Parathyroid adenoma (tissue), 2 donors: Measurements from ENCODE around the gene SLC28A1.
"Not testable (repeated sequence)": the region's sequence is repeated elsewhere in the genome, so short reads cannot be mapped to it uniquely, and the experiment has no call there.

ENCODE experiments used
- H2AFZ ChIP-seq: fragments of 300-600 bp; sonication (generic); one replicate; pipeline ENCODE4 v1.7.0; 2017; ENCODE audit warnings: antibody characterized with exemption, mild to moderate bottlenecking
- H3K27ac ChIP-seq: fragments of 300-600 bp; sonication (generic); one replicate; pipeline ENCODE4 v1.7.0; 2017
- H3K27me3 ChIP-seq: fragments of 300-600 bp; sonication (generic); one replicate; pipeline ENCODE4 v1.7.0; 2017; ENCODE audit warnings: low read length; ENCODE audit not compliant: control insufficient read depth, insufficient read depth
- H3K36me3 ChIP-seq: fragments of 300-600 bp; sonication (generic); one replicate; pipeline ENCODE4 v1.7.0; 2017; ENCODE audit warnings: low read length; ENCODE audit not compliant: control insufficient read depth, insufficient read depth
- H3K4me1 ChIP-seq: fragments of 300-600 bp; sonication (generic); one replicate; pipeline ENCODE4 v1.7.0; 2017; ENCODE audit warnings: control low read depth
- H3K4me2 ChIP-seq: fragments of 300-600 bp; sonication (generic); one replicate; pipeline ENCODE4 v1.7.0; 2017; ENCODE audit warnings: low read length
- H3K4me3 ChIP-seq: fragments of 300-600 bp; sonication (generic); one replicate; pipeline ENCODE4 v1.7.0; 2017; ENCODE audit warnings: low read depth, low read length
- H3K79me2 ChIP-seq: fragments of 300-600 bp; sonication (generic); one replicate; pipeline ENCODE4 v1.7.0; 2017; ENCODE audit warnings: control low read depth
- H3K9ac ChIP-seq: fragments of 300-600 bp; sonication (generic); one replicate; pipeline ENCODE4 v1.7.0; 2017; ENCODE audit warnings: mild to moderate bottlenecking
- H3K9me3 ChIP-seq: fragments of 300-600 bp; sonication (generic); one replicate; pipeline ENCODE4 v1.7.0; 2017; ENCODE audit warnings: low read length; ENCODE audit not compliant: control insufficient read depth
- CTCF ChIP-seq: fragments of 300-600 bp; sonication (generic); IDR thresholded peaks from one replicate; pipeline ENCODE4 v1.7.0; 2017; ENCODE audit warnings: antibody characterized with exemption, mild to moderate bottlenecking
- donor health status: primary hyperparathyroidism.

SLC28A1 gene

DNA sequence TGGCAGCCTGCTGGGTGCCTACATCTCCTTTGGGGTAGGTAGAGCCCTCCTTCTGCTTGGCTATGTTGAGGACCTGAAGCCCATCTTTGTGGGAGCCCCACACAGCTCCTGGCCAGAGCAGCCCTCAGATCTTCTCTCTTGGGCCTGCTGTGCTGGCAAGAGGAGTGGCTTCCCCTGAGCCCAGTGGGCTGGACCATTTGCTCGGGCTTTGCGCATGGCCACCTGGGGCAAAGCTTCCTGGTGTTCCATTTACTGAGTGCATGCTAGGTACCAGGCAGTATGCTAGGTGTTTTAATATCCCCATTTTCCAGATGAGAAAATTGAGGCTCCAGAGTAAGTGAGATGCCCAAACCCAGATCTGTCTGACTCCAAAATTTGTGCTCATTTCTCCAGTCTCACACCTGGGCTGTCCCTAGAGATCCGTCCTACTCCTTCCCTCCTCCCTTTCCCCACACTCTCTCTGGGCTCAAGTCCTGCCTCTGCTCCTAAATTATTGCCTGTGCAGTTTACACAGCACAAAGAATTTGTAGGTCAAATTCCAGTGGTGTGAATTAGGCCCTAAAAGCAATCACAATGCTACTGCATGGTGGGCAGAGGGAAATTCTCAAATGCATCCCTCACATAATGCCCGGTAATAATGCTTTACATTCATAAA, 39.7 kb downstream of the SLC28A1 start:
- Histone ChIP-seq H3K4me1 (peaks cover 4% of the 10 kb centered on the region), H3K9ac (no peak overlapping the region), H3K27ac (peak overlapping the region; percentile 36), H3K4me2 (peak overlapping the region; percentile 35), H3K79me2 (no peaks in the 10 kb centered on the region), H3K27me3 (no peaks in the 10 kb centered on the region), H2AFZ (no peak overlapping the region), H3K4me3 (no peak overlapping the region), H3K9me3 (no peaks in the 10 kb centered on the region), H3K36me3 (no peaks in the 10 kb centered on the region)
- TF ChIP-seq CTCF, result no peak

GRCh38 chr15:84924821-84925569, 40.5 kb downstream of the SLC28A1 start:
- not testable (repeated sequence) for H3K4me3 ChIP-seq, H3K4me1 ChIP-seq, H3K79me2 ChIP-seq, H3K9me3 ChIP-seq, H3K9ac ChIP-seq, H3K27me3 ChIP-seq, H3K36me3 ChIP-seq
- Histone ChIP-seq H2AFZ (peak overlapping the region; percentile 3), H3K27ac (peak overlapping the region; percentile 54), H3K4me2 (peak overlapping the region; percentile 35)

- Histone ChIP-seq H3K36me3 (no peaks in the 10 kb centered on the region), H3K4me3 (no peak overlapping the region), H3K27ac (no peak overlapping the region), H3K27me3 (no peaks in the 10 kb centered on the region), H3K79me2 (no peaks in the 10 kb centered on the region), H2AFZ (no peak overlapping the region), H3K4me2 (no peak overlapping the region), H3K9me3 (no peaks in the 10 kb centered on the region), H3K9ac (no peak overlapping the region), H3K4me1 (peaks cover 4% of the 10 kb centered on the region)
- no peak for TF ChIP-seq CTCF
Measured at GRCh38 chr15:84925906-84926305, 41.4 kb downstream of the SLC28A1 start.

- H3K27me3 ChIP-seq, result no peaks in the 10 kb centered on the region
- no peaks in the 10 kb centered on the region for H3K36me3 ChIP-seq
- no peak overlapping the region for H3K27ac ChIP-seq
- H2AFZ ChIP-seq, result no peak overlapping the region
- no peak overlapping the region for H3K4me3 ChIP-seq
- no peaks in the 10 kb centered on the region for H3K79me2 ChIP-seq
- H3K4me2 ChIP-seq, result no peak overlapping the region
- no peak for TF ChIP-seq CTCF
- no peaks in the 10 kb centered on the region for H3K9me3 ChIP-seq
- H3K9ac ChIP-seq, result no peak overlapping the region
- H3K4me1 ChIP-seq, result peaks cover 4% of the 10 kb centered on the region
Measured at GRCh38 chr15:84926491-84927230, 42.2 kb downstream of the SLC28A1 start.

DNA sequence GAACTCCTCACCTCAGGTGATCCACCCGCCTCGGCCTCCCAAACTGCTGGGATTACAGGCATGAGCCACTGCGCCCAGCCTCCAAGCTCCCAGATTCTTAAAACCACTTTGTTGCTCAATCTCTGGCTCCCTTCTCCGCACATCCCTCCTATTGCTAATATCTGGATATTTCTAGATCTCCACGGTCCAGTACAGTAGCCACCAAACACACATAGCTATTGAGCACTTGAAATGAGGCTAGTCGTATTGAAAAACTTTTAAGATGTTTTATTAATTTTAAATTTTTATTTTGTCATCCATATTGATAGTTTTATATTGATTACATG, 44.3 kb downstream of the SLC28A1 start:
- TF ChIP-seq CTCF, result no peak
- H3K4me1 ChIP-seq, result peaks cover 4% of the 10 kb centered on the region
- H3K4me3 ChIP-seq, result no peak overlapping the region
- no peaks in the 10 kb centered on the region for H3K27me3 ChIP-seq
- no peak overlapping the region for H3K9ac ChIP-seq
- H3K9me3 ChIP-seq, result no peaks in the 10 kb centered on the region
- H3K36me3 ChIP-seq, result no peaks in the 10 kb centered on the region
- H2AFZ ChIP-seq, result no peak overlapping the region
- no peak overlapping the region for H3K27ac ChIP-seq
- no peak overlapping the region for H3K4me2 ChIP-seq
- no peaks in the 10 kb centered on the region for H3K79me2 ChIP-seq
